Erythroblast (primary cell): ENCODE data around the gene MTPN.

Source experiments
- GATA1 ChIP-seq: IDR thresholded peaks from 2 replicates; pipeline ENCODE4 v1.6.1; 2011; ENCODE audit warnings: low read depth, mild to moderate bottlenecking, control low read depth, low read length, moderate library complexity
- POLR2A ChIP-seq: IDR thresholded peaks from 2 replicates; pipeline ENCODE4 v1.6.1; 2011; ENCODE audit warnings: mild to moderate bottlenecking, low read length

DNA sequence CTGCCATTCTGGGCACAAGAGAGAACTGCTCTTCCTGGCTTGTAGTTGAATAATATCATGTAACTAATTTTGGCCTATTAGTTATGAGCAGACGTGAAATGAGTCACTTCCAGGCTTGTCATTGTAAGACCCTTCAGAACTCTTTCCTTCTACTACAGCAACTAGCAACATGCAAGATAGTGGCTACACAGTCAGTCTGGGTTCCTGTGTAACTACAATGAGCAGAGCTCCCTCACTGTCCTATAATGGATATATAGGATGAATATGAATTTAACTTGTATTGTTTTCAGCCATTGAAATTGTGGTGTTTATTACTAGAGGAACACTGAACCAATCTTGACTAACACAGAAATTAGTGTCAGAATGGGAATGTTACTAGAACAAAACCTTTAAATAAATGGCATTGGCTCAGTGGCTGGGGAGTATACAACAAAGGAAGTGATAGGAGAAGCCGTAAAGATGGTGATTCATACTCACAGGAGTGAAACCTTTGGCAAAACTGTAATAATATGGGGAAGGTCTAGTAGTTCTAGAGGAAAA is 2.9 kb upstream of the MTPN start:
- TF ChIP-seq POLR2A = no peak
- TF ChIP-seq GATA1 = no peak
